HT1080 (cell line): ENCODE data around the gene GSKIP. TPM values are rescaled to one million over a fixed set of nuclear protein-coding genes. Genes with fewer than 3 reads are reported as not detected.
"Not testable (repeated sequence)": the region's sequence is repeated elsewhere in the genome, so short reads cannot be mapped to it uniquely, and the experiment has no call there.

ENCODE experiments used
- DNase-seq: peaks from one replicate; pipeline ENCODE4 v3.0.0-alpha.2; 2015; ENCODE audit warnings: low read depth
- polyA plus RNA-seq, 2 experiments: library from polyadenylated mRNA; depleted of rRNA; stranded (reverse); fragments of >200 nt; gene quantifications; 2 replicates each; pipeline ENCODE4 v1.2.3, GENCODE V29; 2015
- total RNA-seq: library from RNA; depleted of rRNA; stranded (reverse); fragments of >200 nt; shearing (Covaris generic); gene quantifications from 2 replicates; pipeline ENCODE4 v1.2.3, GENCODE V29; 2014; rRNA removed

Gene GSKIP, protein sequence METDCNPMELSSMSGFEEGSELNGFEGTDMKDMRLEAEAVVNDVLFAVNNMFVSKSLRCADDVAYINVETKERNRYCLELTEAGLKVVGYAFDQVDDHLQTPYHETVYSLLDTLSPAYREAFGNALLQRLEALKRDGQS
- total RNA-seq = 28.1 and 36.6 TPM in 2 replicates
- 31.4 and 33.5 TPM in 2 replicates for polyA plus RNA-seq (2015; cell fraction: cytosol; rRNA removed)
- polyA plus RNA-seq (2015; cell fraction: nucleus; rRNA removed) = 23.7 and 30.4 TPM in 2 replicates

GRCh38 chr14:96362965-96363750, at the start of gene GSKIP, which contains the start of gene ATG2B:
GSKIP (plus strand) TSS chr14:96363526; CDS start chr14:96382248, 18,722 bp downstream.
ATG2B (minus strand) TSS chr14:96363341; CDS start chr14:96362976, 365 bp downstream.
- DNase-seq = peak; percentile 77

- no peak for DNase-seq
These were observed 47.2 kb upstream of the GSKIP start for GRCh38 chr14:96316087-96316486.

DNA sequence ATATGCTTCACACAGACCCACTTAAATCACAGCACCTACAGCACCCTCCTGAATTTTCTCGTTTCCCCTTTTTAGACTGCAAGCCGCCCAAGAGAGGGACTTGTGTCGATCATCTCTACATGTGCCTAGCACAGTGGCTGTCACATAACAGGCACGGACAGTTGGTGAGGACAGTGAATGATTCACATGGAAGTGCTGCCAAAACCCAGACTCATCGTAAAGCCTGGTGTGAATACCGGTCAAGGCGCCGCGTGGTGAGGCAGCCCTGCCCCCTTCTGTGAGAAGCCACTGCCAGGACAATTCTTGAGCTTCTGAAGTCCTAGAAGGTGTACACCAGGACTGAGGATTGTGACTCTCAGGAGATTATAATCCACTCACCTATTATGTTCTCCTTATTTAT, 44.5 kb upstream of the GSKIP start:
- no peak for DNase-seq

GRCh38 chr14:96320605-96321004, 42.7 kb upstream of the GSKIP start:
- no peak for DNase-seq

- no peak for DNase-seq
These were observed 39.1 kb upstream of the GSKIP start for GRCh38 chr14:96324219-96324618.

- DNase-seq = no peak
These were observed 24.8 kb upstream of the GSKIP start for GRCh38 chr14:96338551-96338950.

DNA sequence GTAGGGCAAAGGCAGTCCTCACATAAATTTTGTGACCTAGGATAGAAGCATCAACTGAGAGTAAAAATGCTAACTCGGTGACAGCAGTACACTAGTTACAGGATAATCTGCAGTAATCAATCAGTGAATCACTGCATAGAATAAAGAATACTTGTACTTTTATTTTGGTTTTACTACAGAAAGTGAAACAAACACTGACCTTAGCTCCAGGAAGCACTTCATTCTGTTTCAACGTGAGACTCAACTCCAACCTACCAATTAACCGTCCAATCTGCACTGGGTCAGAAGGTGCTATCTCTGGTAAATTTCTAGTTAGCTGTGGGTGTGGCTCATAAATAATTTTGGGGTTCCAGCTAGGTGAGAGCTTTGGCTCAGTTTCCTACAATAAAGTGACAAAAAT, 22.0 kb upstream of the GSKIP start:
- no peak for DNase-seq

GRCh38 chr14:96345669-96346068, 17.7 kb upstream of the GSKIP start:
- DNase-seq = no peak

DNA sequence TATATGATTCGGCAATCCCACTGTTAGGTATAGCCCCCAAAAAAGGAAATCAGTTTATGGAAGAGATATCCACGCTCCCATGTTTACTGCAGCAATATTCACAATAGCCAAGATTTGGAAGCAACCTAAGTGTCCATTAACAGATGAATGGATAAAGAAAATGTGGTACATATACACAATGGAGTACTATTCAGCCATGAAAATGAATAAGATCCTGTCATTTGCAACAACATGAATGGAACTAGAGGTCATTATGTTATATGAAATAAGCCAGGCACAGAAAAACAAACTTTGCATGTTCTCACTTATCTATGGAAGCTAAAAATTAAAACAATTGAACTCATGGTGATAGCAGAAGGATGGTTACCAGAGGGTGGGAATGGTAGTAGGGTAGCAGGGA, 15.4 kb upstream of the GSKIP start:
- DNase-seq = not testable (repeated sequence)

DNA sequence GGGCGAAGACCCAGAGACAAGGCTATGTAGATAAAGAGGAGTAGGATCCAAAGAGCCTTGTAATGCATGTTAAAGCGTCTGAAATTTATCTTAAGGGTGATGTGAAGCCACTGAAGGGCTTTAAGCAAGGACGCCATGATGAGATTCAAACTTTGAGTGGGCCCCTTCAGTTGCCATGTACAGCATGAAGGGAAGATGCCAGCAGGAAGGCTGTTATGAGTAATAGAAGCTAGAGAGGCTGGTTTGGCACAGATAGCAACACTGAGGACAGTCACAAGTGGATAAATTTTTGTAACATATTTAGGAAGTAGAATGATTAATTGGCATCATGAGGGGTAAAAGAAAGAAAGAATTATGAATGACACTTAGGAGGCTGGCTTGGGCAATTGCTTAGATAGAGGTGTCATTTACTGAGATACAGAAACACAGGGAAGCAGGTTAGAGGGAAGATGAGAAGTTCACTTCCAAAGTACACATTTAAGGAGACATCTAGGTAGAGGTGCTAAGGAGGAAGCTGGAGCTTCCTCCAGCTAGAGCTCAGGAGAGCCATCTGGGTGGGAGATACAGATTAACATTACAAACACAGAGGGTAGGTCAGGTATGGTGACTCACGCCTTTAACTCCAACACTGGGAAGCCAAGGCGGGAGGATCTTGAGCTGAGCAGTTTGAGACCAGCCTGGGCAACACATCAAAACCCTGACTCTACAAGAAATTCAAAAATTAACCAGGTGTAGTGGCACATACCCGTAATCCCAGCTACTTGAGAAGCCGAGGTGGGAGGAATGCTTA, 13.8 kb upstream of the GSKIP start:
- peak; percentile 28 for DNase-seq

DNA sequence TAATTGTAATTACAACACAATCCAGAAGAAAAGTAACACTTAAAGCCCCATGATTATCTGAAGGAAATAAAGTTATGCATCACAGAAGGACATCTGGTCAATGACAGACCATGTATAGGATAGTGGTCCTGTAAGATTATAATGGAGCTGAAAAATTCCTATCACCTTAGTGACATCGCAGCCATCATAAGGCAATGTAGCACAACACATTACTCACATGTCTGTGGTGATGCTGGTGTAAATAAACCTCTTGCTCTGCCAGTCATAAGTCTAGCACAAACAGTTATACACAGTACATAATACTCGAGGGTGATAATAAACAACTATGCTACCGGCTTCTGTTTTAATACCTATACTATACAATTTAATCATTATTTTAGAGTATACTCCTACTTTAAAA, 11.3 kb upstream of the GSKIP start:
- no peak for DNase-seq

- no peak for DNase-seq
These were observed 10.6 kb upstream of the GSKIP start for GRCh38 chr14:96352708-96353107.

- DNase-seq = no peak
These were observed 9.1 kb upstream of the GSKIP start for GRCh38 chr14:96354246-96354645.

DNA sequence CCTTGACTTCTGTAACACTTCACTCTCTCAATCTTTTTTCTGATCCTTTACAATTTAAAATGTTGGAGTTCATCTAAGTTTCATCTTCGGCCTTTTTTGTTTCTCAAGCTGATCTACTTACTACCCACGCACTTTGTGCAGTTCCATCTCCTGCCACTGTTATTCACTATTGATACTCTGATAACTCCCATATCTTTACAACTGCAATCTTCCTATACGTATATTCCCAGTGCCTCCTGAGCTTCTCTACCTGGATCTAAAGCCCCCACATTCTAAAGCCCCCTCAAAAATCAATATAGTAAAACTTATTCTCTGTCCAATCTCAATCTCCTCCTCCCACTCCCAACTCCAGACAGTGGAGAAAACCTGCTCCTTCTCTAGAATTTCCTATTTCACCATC, 6.1 kb upstream of the GSKIP start:
- no peak for DNase-seq

- DNase-seq = no peak
These were observed 3.4 kb upstream of the GSKIP start for GRCh38 chr14:96359959-96360358.

- DNase-seq = peak; percentile 61
These were observed 1.0 kb upstream of the GSKIP start for GRCh38 chr14:96362071-96362964.

DNA sequence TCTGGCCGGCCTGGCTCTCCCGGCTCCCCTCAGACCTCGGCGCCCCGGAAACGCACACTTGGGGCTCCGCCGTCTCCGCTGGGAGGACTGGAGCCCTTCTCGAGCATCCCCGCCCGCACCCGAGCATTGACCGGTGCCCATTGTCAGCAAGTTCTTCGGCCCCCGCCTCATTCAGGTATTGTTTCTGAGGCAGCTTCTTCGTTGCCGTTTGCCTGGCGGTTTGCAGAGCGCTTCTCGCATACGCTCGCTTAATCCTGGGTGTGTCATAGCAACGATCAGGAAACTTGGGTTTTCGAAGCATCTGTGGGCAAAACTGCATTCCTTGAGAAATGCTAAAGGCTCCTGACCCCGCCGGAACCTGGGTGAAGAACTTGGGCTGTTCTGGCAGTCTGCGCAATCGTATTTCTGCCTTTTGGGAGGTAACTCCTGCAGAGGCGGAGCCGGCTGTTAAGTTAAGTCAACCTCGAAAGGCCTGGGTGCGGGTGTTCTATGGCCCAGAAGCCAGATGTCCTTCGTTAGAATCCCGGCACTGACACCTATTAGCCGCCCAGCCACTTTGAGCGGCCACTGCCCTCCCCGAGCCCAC, 518 bp downstream of the GSKIP start:
- peak; percentile 33 for DNase-seq

DNA sequence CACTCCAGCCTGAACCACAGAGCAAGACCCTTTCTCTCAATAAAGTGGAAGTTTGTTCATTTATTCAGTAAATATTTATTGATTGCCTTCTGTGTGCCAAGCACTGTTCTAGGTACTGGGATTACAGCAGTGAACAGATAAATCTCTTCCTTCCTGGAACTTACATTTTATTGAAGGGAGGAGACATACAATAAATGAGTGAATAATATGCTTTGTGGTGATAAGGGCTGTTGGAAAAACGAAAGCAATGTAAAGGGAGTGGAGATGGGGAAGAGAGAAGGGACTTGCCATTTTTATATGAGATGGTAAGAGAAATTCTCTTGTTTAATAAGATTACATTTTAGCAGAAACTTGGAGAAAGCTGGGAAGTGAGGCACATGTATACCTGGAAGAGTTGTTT, 1.6 kb downstream of the GSKIP start:
- DNase-seq = no peak

GRCh38 chr14:96368534-96368933, 5.2 kb downstream of the GSKIP start:
- peak; percentile 11 for DNase-seq

GRCh38 chr14:96370528-96370927, 7.2 kb downstream of the GSKIP start:
- no peak for DNase-seq

- DNase-seq = no peak
These were observed 10.2 kb downstream of the GSKIP start for GRCh38 chr14:96373538-96373937.
